ENCODE results near the gene MRPL16.
"Not testable (repeated sequence)": the region's sequence is repeated elsewhere in the genome, so short reads cannot be mapped to it uniquely, and the experiment has no call there.

Gene MRPL16

DNA sequence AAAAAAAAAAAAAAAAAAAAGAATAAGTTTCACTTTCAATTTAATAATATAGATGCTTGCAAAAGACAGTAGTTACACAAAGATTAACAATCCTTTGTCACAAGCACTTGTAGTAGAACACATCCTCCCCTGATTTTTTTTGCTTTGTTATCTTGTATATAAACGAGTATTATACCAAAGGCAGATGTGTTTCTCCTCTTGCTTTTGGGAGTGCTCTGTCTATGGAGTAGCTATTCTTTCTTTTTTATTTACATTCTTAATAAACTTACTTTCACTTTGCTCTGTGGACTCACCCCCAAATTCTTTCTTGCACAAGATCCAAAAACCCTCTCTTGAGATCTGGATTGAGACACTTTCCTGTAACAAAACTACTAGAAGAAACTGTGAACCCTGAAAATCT lies 3.4 kb upstream of the MRPL16 start:
- in situ Hi-C loops (cut with MboI; ENCODE audit: low pct_unique_long_range_greater_than_20kb, low sequenced_read_pairs) = no loop called here
- DNase-seq = no peak

DNA sequence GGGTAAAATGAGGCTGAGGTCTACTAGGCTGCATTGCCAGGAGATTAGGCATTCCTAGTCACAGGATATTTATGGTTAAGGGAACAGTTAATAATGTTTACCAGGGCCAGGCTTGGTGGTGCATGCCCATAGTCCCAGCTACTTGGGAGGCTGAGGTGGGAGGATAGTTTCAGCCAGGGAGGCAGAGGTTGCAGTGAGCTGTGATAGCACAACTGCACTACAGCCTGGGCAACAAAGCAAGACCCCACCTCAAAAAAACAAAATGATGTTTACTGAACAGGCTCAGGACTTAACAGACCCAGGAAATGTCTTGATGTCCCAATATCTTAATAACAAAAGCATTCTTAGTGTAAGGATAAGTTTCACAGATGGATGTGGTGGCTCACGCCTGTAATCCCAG lies 2.8 kb upstream of the MRPL16 start:
- no peak for DNase-seq
- in situ Hi-C loops (cut with MboI; ENCODE audit: low pct_unique_long_range_greater_than_20kb, low sequenced_read_pairs) = no loop called here

DNA sequence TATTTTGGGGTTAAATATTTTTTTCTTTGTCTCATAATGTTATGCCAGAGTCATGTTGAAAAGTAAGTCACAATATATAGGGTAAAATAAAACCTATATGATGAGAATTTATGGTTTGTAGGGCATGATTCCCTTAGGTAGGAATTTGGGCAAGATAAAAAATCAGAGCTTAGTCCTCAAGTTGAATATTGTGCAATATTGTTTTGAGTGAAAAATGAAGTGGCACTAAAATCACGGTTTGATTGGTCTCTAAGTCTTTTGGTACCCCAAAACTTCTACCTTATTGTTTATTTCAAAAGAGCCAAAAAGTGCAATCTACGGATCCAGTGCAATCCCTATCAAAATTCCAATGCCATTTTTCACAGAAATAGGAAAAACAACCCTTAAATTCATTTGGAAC lies 1.6 kb upstream of the MRPL16 start:
- no peak for DNase-seq
- in situ Hi-C loops (cut with MboI; ENCODE audit: low pct_unique_long_range_greater_than_20kb, low sequenced_read_pairs) = no loop called here

- no peak for DNase-seq
- in situ Hi-C loops (cut with MboI; ENCODE audit: low pct_unique_long_range_greater_than_20kb, low sequenced_read_pairs) = no loop called here
Measured at GRCh38 chr11:59810911-59811259, 307 bp upstream of the MRPL16 start.

GRCh38 chr11:59807047-59807610 lies 3.4 kb downstream of the MRPL16 start:
- in situ Hi-C loops (cut with MboI; ENCODE audit: low pct_unique_long_range_greater_than_20kb, low sequenced_read_pairs) = no loop called here
- no peak for DNase-seq

DNA sequence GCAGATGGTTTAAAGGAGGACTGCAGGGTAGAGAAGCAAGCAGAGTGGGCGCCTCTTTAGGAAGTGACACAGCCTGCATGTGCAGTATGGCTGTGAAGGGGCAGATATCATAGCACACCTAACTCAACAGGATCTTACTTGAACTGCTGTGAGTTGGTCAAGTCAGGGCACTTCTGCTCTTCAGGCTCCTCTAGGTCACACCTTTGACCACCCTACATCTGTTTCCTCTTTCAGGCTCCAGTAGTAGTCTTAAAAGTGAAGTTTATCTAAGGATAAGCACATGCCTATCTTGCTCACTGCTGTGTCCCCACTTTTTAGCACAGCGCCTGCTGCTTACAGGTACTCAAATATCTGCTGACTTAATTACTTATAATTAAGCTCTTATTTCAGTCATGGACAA lies 6.5 kb downstream of the MRPL16 start:
- in situ Hi-C loops (cut with MboI; ENCODE audit: low pct_unique_long_range_greater_than_20kb, low sequenced_read_pairs) = no loop called here
- DNase-seq = peak; percentile 20

- peak; percentile 75 for DNase-seq
- in situ Hi-C loops (cut with MboI; ENCODE audit: low pct_unique_long_range_greater_than_20kb, low sequenced_read_pairs) = no loop called here
Measured at GRCh38 chr11:59802639-59803176, 7.9 kb downstream of the MRPL16 start.

- no peak for DNase-seq
- in situ Hi-C loops (cut with MboI; ENCODE audit: low pct_unique_long_range_greater_than_20kb, low sequenced_read_pairs) = no loop called here
Measured at GRCh38 chr11:59801981-59802638, 8.5 kb downstream of the MRPL16 start.

DNA sequence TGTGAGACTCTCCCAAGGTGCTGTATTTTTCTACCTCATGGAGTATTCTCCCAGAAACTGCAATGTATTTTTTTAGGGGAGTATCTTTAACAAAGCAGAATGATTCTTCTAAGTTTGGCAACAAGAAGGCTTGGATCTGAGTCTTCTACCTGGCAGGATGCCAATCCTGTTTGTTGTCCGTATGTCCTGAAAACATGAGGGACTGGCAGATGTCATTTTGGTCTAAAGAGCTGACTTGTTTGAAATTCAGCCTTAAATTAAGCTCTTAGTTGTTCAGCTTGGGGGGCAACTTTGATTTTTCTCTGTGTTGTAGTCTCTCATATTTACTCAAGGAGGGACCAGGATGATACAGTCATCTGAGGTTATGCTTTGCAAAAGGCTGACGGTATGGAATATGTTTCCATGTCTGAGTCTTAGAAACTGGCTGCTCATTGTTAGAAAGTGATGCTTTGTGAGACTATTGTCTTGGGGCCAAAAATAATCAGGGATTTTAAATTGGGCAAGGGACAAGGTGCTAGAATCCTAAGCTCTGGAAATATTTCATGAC lies 9.3 kb downstream of the MRPL16 start:
- DNase-seq = no peak
- in situ Hi-C loops (cut with MboI; ENCODE audit: low pct_unique_long_range_greater_than_20kb, low sequenced_read_pairs) = no loop called here

DNA sequence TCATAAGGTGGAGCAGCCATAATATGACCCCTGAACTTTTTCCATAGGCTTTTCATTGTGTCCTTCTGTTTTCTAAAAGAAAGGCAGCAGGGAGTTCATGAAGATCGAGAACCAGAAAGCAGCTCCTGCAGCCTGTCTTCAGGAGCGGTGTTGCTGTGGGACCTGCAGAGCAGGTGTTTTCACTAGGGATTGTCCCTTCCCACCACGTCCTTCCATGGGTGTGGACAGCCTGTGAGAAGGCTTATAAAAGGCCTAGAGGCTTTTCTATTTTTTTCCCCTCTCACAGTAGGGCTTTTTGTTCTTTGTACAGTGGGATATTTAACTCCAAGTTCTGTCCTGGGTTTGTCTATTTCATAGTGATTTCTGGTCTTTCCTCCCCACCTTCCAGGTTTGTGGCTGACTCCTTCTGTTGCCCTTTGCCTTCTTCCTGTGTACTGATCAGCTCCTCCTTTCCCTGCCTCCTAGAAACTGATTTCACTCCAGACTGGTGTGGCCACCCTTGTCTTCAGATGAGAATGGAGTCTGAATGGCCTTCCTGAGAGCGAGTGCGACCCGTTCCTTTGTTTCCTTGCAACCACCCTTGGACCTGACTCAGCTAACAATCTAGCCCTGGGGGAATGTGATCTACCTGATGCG lies 10.1 kb downstream of the MRPL16 start:
- in situ Hi-C loops (cut with MboI; ENCODE audit: low pct_unique_long_range_greater_than_20kb, low sequenced_read_pairs) = no loop called here

DNA sequence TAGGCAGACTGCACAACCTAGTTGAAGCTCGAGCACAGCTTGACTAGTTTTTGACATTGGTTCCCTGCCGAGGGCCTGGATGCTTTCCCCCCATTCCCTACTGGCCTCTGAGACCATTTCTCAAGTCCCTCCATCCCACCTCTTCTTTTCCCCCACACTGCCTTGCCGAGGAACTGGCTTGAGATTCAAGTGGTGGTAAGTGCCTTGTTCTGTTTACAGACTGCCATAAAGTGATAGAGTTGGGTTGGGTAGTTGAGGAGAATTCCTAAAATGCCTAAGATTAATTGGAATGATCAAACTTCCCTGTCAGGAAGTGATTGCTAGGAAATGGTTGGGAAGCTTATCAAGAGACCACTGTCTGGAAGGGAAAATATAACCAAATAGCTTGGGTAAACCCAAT lies 16.2 kb downstream of the MRPL16 start:
- DNase-seq = no peak
- in situ Hi-C loops (cut with MboI; ENCODE audit: low pct_unique_long_range_greater_than_20kb, low sequenced_read_pairs) = no loop called here

More for the DNA sequence above, 10.1 kb downstream of the MRPL16 start:
- no peak for DNase-seq

DNA sequence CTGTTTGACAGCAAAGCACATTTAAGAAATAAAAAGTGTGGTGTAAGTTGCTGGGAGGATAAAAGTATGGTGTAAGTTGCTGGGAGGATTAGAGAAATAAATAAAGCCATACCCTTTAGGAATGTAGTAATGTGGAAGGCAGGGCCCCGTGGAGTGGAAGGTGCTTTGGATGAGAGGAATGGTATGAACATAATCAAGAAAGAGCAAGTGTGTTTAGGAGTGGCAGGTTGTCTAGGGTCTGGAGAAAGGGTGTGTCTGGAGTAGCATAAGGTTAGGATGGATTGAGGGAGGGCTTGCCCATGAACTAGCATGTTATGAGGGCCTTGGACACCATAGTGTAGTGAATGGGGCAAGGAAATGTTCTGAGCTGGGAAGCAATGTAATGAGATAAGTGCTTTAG lies 18.1 kb downstream of the MRPL16 start:
- DNase-seq = no peak
- in situ Hi-C loops (cut with MboI; ENCODE audit: low pct_unique_long_range_greater_than_20kb, low sequenced_read_pairs) = no loop called here

DNA sequence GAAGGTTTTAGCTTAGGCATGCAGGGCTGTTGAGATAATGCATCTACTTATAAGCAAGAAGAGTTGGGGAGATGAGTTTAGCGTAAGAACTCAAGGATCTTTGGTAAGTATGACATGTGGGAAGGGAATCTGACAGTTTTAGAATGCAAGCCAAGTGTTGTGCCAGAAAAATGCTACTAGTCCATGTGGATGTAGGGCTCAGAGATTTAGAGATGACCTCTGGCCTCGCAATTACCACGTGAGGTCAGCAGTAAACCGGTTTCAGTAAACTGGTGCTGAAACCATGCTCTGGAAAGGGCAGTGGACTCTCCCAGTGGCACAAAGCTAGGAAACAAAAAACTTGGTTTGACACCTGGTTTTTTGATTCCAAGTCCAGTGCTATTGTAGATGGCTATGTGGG lies 18.9 kb downstream of the MRPL16 start:
- DNase-seq = no peak
- in situ Hi-C loops (cut with MboI; ENCODE audit: low pct_unique_long_range_greater_than_20kb, low sequenced_read_pairs) = no loop called here

GRCh38 chr11:59787816-59788215 lies 22.8 kb downstream of the MRPL16 start:
- in situ Hi-C loops (cut with MboI; ENCODE audit: low pct_unique_long_range_greater_than_20kb, low sequenced_read_pairs) = no loop called here
- no peak for DNase-seq

GRCh38 chr11:59787255-59787588 lies 23.4 kb downstream of the MRPL16 start:
- in situ Hi-C loops (cut with MboI; ENCODE audit: low pct_unique_long_range_greater_than_20kb, low sequenced_read_pairs) = no loop called here

GRCh38 chr11:59785818-59786217 lies 24.8 kb downstream of the MRPL16 start:
- DNase-seq = no peak
- in situ Hi-C loops (cut with MboI; ENCODE audit: low pct_unique_long_range_greater_than_20kb, low sequenced_read_pairs) = no loop called here

More at GRCh38 chr11:59787255-59787588, 23.4 kb downstream of the MRPL16 start:
- DNase-seq = no peak

- in situ Hi-C loops (cut with MboI; ENCODE audit: low pct_unique_long_range_greater_than_20kb, low sequenced_read_pairs); DNase-seq: not testable (repeated sequence)
Measured at GRCh38 chr11:59784441-59784840, 26.1 kb downstream of the MRPL16 start.

GRCh38 chr11:59783632-59784090 lies 26.9 kb downstream of the MRPL16 start:
- DNase-seq = no peak
- in situ Hi-C loops (cut with MboI; ENCODE audit: low pct_unique_long_range_greater_than_20kb, low sequenced_read_pairs) = no loop called here

- in situ Hi-C loops (cut with MboI; ENCODE audit: low pct_unique_long_range_greater_than_20kb, low sequenced_read_pairs) = no loop called here
Measured at GRCh38 chr11:59782080-59782479, 28.5 kb downstream of the MRPL16 start.

DNA sequence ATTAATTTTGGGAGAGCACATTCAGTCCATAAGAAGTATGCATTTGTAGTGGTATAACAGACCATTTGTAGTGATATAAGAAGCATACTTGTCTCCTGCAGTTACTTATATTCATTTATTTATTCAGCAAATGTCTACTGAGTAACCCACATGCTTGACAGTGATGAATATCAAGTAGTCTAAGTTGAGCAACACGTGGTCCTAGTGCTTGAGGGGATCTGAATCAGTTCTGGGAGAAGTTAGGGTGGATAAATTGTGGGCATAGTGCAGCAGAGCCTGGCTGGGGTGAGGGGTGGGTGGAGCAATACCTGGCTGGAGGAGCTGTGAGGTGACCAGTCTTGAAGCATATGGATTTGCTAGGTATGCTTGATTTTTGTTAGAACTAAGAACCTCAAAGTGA lies 31.1 kb downstream of the MRPL16 start:
- no peak for DNase-seq
- in situ Hi-C loops (cut with MboI; ENCODE audit: low pct_unique_long_range_greater_than_20kb, low sequenced_read_pairs) = no loop called here

More at GRCh38 chr11:59782080-59782479, 28.5 kb downstream of the MRPL16 start:
- DNase-seq = no peak
